HFFc6 (cell line): ENCODE results near the gene HOOK1. TPM values are rescaled to one million over a fixed set of nuclear protein-coding genes. Genes with fewer than 3 reads are reported as not detected.
"Not testable (repeated sequence)": the region's sequence is repeated elsewhere in the genome, so short reads cannot be mapped to it uniquely, and the experiment has no call there.

Source experiments
- DNase-seq: peaks from one replicate; pipeline ENCODE4 v3.0.0-alpha.2; 2018
- H3K27ac Mint-ChIP-seq: 2 replicates; pipeline ENCODE4 v1.8.0; 2020; ENCODE audit warnings: mild to moderate bottlenecking, mixed read lengths
- H3K27me3 Mint-ChIP-seq: 2 replicates; pipeline ENCODE4 v1.8.0; 2021; ENCODE audit warnings: mild to moderate bottlenecking, moderate library complexity, mixed read lengths; ENCODE audit not compliant: insufficient read depth
- H3K36me3 Mint-ChIP-seq: 2 replicates; pipeline ENCODE4 v1.8.0; 2021; ENCODE audit warnings: low read depth, mixed read lengths
- H3K4me1 Mint-ChIP-seq: 2 replicates; pipeline ENCODE4 v1.8.0; 2020; ENCODE audit warnings: low read depth, mixed read lengths
- H3K4me3 Mint-ChIP-seq: 2 replicates; pipeline ENCODE4 v1.8.0; 2020; ENCODE audit warnings: mild to moderate bottlenecking, moderate library complexity, mixed read lengths
- H3K9me3 Mint-ChIP-seq: 2 replicates; pipeline ENCODE4 v1.8.0; 2020; ENCODE audit warnings: mild to moderate bottlenecking, mixed read lengths
- total RNA-seq, 6 experiments: library from RNA; stranded (reverse); fragmentation: NEBNext Ultra II Directional; extraction: Animal tissue kit (Norgen Biotek cat#: 25700); gene quantifications; 2 replicates in 1 of 6; 3 replicates in 5 of 6; pipeline ENCODE4 v1.2.3, GENCODE V29; 2021
- TF ChIP-seq, protein P1 (sequence below): fragments of 200-600 bp; sonication (generic); IDR thresholded peaks from 2 replicates; pipeline ENCODE4 v1.5.0; 2021; ENCODE audit warnings: antibody characterized with exemption, mild to moderate bottlenecking

Gene HOOK1
- total RNA-seq, 6 experiments from 2014 or later = not detected

DNA sequence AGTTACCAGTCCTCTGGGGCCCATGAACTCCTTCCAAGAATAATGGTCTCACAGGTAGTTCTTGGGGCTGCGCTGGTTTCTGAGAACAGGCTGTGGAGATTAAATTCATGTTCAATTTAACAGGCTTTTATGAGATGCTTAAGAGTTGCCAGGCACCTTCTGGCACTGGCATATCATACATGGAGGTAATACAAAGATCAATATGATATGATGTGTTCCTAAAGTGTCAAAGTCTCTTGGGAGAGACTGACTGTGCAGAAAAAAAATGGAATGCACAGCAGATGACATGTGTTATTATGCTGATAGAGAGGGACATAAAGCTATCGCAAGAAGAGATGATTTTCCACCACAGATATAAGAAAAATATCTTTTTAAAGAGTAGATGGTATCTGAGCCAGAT lies 105.0 kb downstream of the HOOK1 start:
- Mint-ChIP-seq H3K4me3 (no peak overlapping the region), H3K36me3 (no peaks in the 10 kb centered on the region), H3K27me3 (peaks cover 3% of the 10 kb centered on the region; the same call in 1 of the 2 replicates), H3K4me1 (no peaks in the 10 kb centered on the region; the same call in 1 of the 2 replicates), H3K9me3 (no peaks in the 10 kb centered on the region; the same call in 1 of the 2 replicates), H3K27ac (no peak overlapping the region)
- no peak for DNase-seq
- TF ChIP-seq, protein P1, sequence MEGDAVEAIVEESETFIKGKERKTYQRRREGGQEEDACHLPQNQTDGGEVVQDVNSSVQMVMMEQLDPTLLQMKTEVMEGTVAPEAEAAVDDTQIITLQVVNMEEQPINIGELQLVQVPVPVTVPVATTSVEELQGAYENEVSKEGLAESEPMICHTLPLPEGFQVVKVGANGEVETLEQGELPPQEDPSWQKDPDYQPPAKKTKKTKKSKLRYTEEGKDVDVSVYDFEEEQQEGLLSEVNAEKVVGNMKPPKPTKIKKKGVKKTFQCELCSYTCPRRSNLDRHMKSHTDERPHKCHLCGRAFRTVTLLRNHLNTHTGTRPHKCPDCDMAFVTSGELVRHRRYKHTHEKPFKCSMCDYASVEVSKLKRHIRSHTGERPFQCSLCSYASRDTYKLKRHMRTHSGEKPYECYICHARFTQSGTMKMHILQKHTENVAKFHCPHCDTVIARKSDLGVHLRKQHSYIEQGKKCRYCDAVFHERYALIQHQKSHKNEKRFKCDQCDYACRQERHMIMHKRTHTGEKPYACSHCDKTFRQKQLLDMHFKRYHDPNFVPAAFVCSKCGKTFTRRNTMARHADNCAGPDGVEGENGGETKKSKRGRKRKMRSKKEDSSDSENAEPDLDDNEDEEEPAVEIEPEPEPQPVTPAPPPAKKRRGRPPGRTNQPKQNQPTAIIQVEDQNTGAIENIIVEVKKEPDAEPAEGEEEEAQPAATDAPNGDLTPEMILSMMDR = no peak

- H3K9me3 Mint-ChIP-seq, H3K4me1 Mint-ChIP-seq, H3K4me3 Mint-ChIP-seq, DNase-seq, H3K36me3 Mint-ChIP-seq, H3K27me3 Mint-ChIP-seq, H3K27ac Mint-ChIP-seq: not testable (repeated sequence)
Observed at GRCh38 chr1:59921258-59921899, 106.6 kb downstream of the HOOK1 start.

GRCh38 chr1:59924653-59925052 lies 109.9 kb downstream of the HOOK1 start:
- Mint-ChIP-seq H3K9me3 (no peaks in the 10 kb centered on the region; the same call in 1 of the 2 replicates), H3K27me3 (peaks cover 1% of the 10 kb centered on the region; the same call in 1 of the 2 replicates), H3K4me1 (peaks cover 12% of the 10 kb centered on the region), H3K27ac (no peak overlapping the region), H3K4me3 (no peak overlapping the region), H3K36me3 (no peaks in the 10 kb centered on the region)
- DNase-seq = no peak
- TF ChIP-seq, protein P1 = no peak

Other genes with a start within 250 kb of the HOOK1 start
- gene CYP2J2, start 111.8 kb downstream of the HOOK1 start, total RNA-seq = under 1 TPM in 2 of 6 experiments, not detected in 4; 0.14 TPM